HG03139 (cell line): ENCODE data around the gene SMAD7.

Source experiments
- ATAC-seq: cut with Tn5 transposase; IDR thresholded peaks from one replicate; pipeline ENCODE4 v1.9.1; 2021; ENCODE audit not compliant: unreplicated experiment

SMAD7 gene

DNA sequence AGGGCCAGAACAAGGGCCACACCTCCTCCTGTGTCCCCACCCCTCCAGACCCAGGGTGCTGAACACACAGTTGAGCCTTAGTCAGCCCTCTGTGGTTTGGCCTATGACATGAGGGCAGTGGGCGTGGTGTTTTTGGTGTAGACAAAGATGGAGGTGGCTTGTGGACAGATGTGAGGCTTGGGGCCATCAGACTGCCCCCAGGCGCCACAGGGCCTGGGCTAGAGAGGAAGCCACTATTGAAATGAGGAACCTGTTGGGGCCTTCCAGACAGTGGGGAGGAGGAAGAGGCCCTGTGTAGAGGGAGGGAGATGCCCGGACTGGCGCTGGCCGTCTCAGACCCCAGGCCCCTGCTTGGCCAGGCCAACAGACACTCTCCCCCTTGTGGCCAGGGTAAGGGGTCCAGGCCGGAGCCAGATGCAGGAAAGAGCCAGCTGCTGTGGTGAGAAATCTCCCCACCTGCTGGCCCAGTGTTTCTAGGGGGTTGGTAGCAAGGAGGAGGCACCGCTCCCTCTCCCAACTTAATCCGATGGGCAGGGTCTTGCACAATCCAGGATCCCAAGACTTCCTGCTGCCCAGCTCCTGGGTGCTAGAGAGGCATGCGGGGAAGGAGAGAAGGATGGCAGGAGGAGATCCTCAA, 53.8 kb downstream of the SMAD7 start:
- ATAC-seq: peak; percentile 63

- ATAC-seq: no peak
Observed at GRCh38 chr18:48896326-48896874, 54.4 kb downstream of the SMAD7 start.

GRCh38 chr18:48894799-48895346, 55.9 kb downstream of the SMAD7 start:
- ATAC-seq: no peak

DNA sequence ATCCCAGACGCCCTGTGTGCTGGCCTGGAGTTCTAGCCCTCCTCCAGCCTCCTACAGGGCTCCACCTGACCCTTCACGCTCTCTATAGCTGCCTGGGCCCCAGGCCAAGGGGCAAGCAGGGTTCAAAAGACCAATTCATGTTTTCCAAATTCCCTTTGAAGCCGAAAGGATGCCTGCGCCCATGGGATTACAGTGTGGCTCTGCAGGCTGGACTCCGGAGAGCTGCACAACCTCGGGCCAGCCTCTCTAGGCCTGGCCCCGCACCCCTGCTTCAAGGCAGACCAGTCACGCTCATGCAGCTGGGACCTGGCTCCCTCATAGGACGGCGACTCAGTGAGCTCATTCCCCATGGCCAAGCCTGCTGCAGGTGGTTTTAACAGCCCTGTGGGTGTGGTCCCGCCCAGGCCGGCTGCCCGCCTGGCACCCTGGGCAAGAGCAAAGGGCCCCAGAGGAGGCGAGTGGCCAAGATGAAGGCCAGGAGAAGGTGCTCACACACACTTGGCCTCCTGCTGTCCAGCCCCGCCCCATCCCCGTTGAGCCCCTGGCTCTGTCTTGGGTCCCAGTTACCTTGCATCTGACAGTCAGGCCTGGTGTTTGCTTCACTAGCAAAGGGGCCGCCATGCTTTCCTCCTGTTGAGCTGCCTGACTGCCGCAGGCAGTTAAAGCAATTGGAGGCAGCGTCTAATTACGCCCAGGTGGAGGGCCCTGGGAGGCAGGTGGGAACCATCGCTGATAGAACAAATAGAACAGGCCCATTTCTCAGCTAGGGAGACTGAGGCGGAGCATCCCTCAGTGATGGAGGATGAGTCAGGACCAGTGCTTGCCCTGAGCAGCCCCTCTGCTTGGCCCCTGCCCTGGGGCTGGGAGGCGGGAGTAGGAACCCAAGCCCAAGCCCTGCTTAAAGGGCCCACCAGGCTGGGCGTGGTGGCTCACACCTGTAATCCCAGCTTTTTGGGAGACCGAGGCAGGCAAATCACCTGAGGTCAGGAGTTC, 56.9 kb downstream of the SMAD7 start:
- ATAC-seq: no peak

GRCh38 chr18:48893061-48893607, 57.6 kb downstream of the SMAD7 start:
- no peak for ATAC-seq

- ATAC-seq: no peak
Observed at GRCh38 chr18:48892146-48892855, 58.5 kb downstream of the SMAD7 start.

DNA sequence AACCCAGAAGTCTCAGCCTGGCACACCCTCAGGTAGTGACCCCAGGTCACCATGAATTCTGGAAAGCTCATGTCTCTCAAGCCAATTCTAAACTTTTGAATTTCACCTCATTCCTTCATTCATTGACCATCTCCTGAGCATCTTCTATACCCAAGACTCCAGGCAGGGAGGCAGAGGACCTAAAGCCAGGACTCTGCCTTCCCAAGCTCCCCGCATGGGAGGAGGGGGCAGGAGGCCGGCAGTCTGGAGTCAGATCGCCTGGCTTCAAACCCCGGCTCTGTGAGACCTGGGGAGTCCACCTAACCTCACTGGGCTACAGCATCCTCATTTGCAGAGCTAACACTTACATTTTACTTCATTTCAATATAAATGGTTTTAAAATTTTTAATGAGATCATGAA, 59.0 kb downstream of the SMAD7 start:
- no peak for ATAC-seq

GRCh38 chr18:48889981-48890762, 60.6 kb downstream of the SMAD7 start:
- ATAC-seq: no peak

- no peak for ATAC-seq
Observed at GRCh38 chr18:48889115-48889941, 61.4 kb downstream of the SMAD7 start.

DNA sequence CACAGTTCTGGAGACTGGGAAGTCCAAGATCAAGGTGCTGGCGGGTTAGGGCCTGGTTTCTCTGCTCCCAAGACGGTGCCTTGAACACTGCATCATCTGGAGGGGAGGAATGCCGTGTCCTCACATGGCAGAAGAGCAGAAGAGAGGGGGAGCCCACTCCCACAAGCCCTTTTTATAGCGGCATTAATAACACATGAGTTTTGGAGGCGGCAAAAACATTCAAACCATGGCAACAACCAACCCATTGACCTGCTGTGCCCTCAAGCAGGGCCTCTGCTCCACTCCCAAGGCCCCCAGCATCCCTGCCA, 62.0 kb downstream of the SMAD7 start:
- no peak for ATAC-seq

GRCh38 chr18:48887905-48888772, 62.6 kb downstream of the SMAD7 start:
- no peak for ATAC-seq

DNA sequence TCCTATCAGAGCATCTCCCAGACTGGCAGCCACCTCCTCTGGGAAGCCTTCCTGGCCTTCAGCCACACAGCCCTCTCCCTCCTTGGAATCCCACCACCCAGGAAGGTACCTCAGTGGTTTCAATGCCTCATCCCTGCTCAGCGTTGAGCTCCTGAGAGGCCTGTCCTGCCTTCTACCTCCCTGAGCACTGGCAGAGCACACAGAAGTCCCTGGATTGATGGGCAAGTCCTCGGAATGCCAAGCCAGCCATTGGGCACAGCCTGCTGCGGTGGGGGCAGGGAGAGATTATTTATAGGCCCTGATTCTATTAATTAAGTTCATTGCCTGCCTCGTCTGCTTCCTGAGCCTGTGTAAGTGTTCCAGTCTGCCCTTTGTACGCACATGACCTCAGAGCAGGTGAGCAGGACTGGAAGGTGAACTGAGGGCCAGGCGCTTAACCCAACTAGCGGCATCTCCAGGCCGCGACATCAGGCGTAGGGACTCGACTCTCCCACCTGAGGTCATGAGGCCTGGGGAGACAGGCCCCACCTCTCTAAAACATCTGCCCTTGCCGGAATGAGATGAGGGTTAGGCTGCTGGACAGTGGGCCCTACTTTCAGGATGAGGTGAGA, 63.4 kb downstream of the SMAD7 start:
- no peak for ATAC-seq

GRCh38 chr18:48886520-48887293, 64.1 kb downstream of the SMAD7 start:
- ATAC-seq: no peak

GRCh38 chr18:48885924-48886400, 64.8 kb downstream of the SMAD7 start:
- no peak for ATAC-seq

DNA sequence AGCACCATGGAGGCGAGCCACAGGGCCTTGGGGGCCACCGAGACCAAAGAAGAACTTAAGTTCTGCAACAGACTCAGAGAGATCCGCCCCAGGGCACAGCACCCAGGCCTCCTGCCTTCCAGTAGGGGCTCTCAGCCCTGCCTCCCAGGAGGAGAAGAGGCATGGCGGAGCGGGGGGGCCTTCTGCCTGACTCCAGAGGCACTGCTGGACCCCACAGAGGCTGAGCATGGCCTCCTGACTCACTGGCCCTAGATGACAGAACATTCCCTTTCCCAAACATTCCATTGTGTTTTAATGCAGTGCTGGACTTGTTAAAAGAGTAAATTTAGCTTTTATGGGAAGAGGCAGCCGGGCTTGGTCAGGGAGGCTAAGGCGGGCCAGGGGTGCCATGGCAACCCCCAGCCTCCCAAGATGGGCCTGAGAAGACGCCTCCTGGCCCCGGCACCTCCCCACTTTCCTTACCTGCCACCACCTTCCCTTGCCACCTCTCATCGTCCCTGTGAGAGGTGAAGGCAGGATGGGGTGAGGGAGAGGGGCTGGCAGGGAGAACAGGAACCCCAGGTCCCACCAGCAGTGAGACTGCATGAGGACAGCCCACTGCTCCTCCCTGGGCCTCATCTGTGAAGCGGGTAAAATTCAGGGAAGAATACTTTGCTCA, 65.4 kb downstream of the SMAD7 start:
- ATAC-seq: no peak

GRCh38 chr18:48884771-48885170, 66.0 kb downstream of the SMAD7 start:
- no peak for ATAC-seq
